Measurements from ENCODE around the gene HMCES.

The HMCES gene

GRCh38 chr3:129305592-129306091 lies 27.0 kb downstream of the HMCES start:
- peak; percentile 84 for DNase-seq

GRCh38 chr3:129308636-129309035 lies 30.0 kb downstream of the HMCES start:
- DNase-seq, result no peak

- no peak for DNase-seq
Observed at GRCh38 chr3:129310111-129311011, 31.7 kb downstream of the HMCES start.

GRCh38 chr3:129311054-129311902 lies 32.6 kb downstream of the HMCES start:
- DNase-seq, result no peak

GRCh38 chr3:129312021-129312639 lies 33.5 kb downstream of the HMCES start:
- DNase-seq, result no peak

- no peak for DNase-seq
Observed at GRCh38 chr3:129312671-129313414, 34.2 kb downstream of the HMCES start.

GRCh38 chr3:129313415-129313664 lies 34.7 kb downstream of the HMCES start:
- DNase-seq, result no peak

GRCh38 chr3:129313665-129314385 lies 35.2 kb downstream of the HMCES start:
- peak; percentile 36 for DNase-seq

GRCh38 chr3:129314386-129315222 lies 35.9 kb downstream of the HMCES start:
- DNase-seq, result peak; percentile 84

GRCh38 chr3:129315223-129315997 lies 36.7 kb downstream of the HMCES start:
- DNase-seq, result no peak

- no peak for DNase-seq
Observed at GRCh38 chr3:129315998-129316247, 37.3 kb downstream of the HMCES start.

- DNase-seq, result peak; percentile 81
Observed at GRCh38 chr3:129316248-129317013, 37.8 kb downstream of the HMCES start.

GRCh38 chr3:129317014-129317771 lies 38.5 kb downstream of the HMCES start:
- DNase-seq, result no peak

GRCh38 chr3:129317848-129318247 lies 39.2 kb downstream of the HMCES start:
- no peak for DNase-seq

- no peak for DNase-seq
Observed at GRCh38 chr3:129318921-129319320, 40.3 kb downstream of the HMCES start.

GRCh38 chr3:129320261-129320660 lies 41.6 kb downstream of the HMCES start:
- no peak for DNase-seq

GRCh38 chr3:129320825-129321487 lies 42.3 kb downstream of the HMCES start:
- DNase-seq, result no peak

- no peak for DNase-seq
Observed at GRCh38 chr3:129321887-129322286, 43.2 kb downstream of the HMCES start.

Measured in fibroblast of upper back skin (primary cell).